OCI-LY3 (cell line): ENCODE results near the gene U2SURP.

Experiments used
- H2AFZ ChIP-seq: fragments of 200-600, 300-600 bp; shearing (Covaris generic); 2 replicates; pipeline ENCODE4 v1.6.0; 2014; ENCODE audit warnings: antibody characterized with exemption, low read depth, low read length
- H3K27ac ChIP-seq: fragments of 200-600, 300-600 bp; sonication (generic); 2 replicates; pipeline ENCODE4 v1.5.1; 2014; ENCODE audit warnings: mild to moderate bottlenecking, low read length, moderate library complexity, mixed read lengths
- H3K27me3 ChIP-seq: fragments of 200-600, 300-600 bp; sonication (generic); 2 replicates; pipeline ENCODE4 v1.6.1; 2014; ENCODE audit warnings: low read depth, low read length, mixed read lengths
- H3K36me3 ChIP-seq: fragments of 200-600, 300-600 bp; sonication (generic); replicated peaks from 2 replicates; pipeline ENCODE3; 2014; ENCODE audit warnings: low read depth, low read length, mixed read lengths
- H3K4me1 ChIP-seq: fragments of 300-600, 200-600 bp; sonication (generic); 2 replicates; pipeline ENCODE4 v1.6.1; 2014; ENCODE audit warnings: low read length, mixed read lengths
- H3K4me2 ChIP-seq: fragments of 200-600, 300-600 bp; sonication (generic); 2 replicates; pipeline ENCODE4 v1.6.1; 2014; ENCODE audit warnings: low read length, mixed read lengths
- H3K4me3 ChIP-seq: fragments of 300-600, 200-600 bp; sonication (generic); 2 replicates; pipeline ENCODE4 v1.5.1; 2014; ENCODE audit warnings: antibody characterized with exemption, mild to moderate bottlenecking, low read length, moderate library complexity
- H3K79me2 ChIP-seq: fragments of 300-600, 200-600 bp; shearing (Covaris generic); 2 replicates; pipeline ENCODE4 v1.6.1; 2014; ENCODE audit warnings: mild to moderate bottlenecking, low read length, mixed read lengths
- H3K9ac ChIP-seq: fragments of 300-600, 200-600 bp; shearing (Covaris generic); 2 replicates; pipeline ENCODE4 v1.6.0; 2014; ENCODE audit warnings: mild to moderate bottlenecking, low read length, moderate library complexity
- H3K9me3 ChIP-seq: fragments of 200-600, 300-600 bp; shearing (Covaris generic); 2 replicates; pipeline ENCODE4 v1.6.1; 2014; ENCODE audit warnings: low read length, mixed read lengths; ENCODE audit not compliant: insufficient read depth
- H4K20me1 ChIP-seq: fragments of 200-600, 300-600 bp; sonication (generic); 2 replicates; pipeline ENCODE4 v1.6.1; 2016; ENCODE audit warnings: low read length, mixed read lengths; ENCODE audit not compliant: insufficient read depth
- CTCF ChIP-seq: fragments of 200-600, 300-600 bp; sonication (generic); IDR thresholded peaks from 2 replicates; pipeline ENCODE4 v1.5.1; 2014; ENCODE audit warnings: antibody characterized with exemption, low read length, low read depth
- EZH2phosphoT487 ChIP-seq: fragments of 200-600 bp; shearing (Covaris generic); IDR thresholded peaks from 2 replicates; pipeline ENCODE4 v1.6.1; 2018; ENCODE audit warnings: antibody characterized with exemption, mixed run types, low read depth

The U2SURP gene

GRCh38 chr3:142981108-142981507, 20.3 kb upstream of the U2SURP start:
- no peak overlapping the region for H2AFZ ChIP-seq
- peaks cover 5% of the 10 kb centered on the region; the same call in 1 of the 2 replicates for H3K27me3 ChIP-seq
- no peaks in the 10 kb centered on the region for H3K36me3 ChIP-seq
- H3K9ac ChIP-seq: no peak overlapping the region
- H3K27ac ChIP-seq: no peak overlapping the region
- no peaks in the 10 kb centered on the region for H3K4me1 ChIP-seq
- H3K79me2 ChIP-seq: no peaks in the 10 kb centered on the region
- no peak overlapping the region for H3K4me3 ChIP-seq
- H4K20me1 ChIP-seq: no peaks in the 10 kb centered on the region
- H3K4me2 ChIP-seq: no peak overlapping the region
- no peaks in the 10 kb centered on the region for H3K9me3 ChIP-seq
- TF ChIP-seq EZH2phosphoT487: no peak
- TF ChIP-seq CTCF: no peak

GRCh38 chr3:142982038-142982773, 19.2 kb upstream of the U2SURP start:
- Histone ChIP-seq H3K79me2 (no peaks in the 10 kb centered on the region), H3K36me3 (no peaks in the 10 kb centered on the region), H3K4me2 (no peak overlapping the region), H2AFZ (no peak overlapping the region), H3K27me3 (peaks cover 5% of the 10 kb centered on the region; the same call in 1 of the 2 replicates), H3K4me3 (no peak overlapping the region), H3K27ac (no peak overlapping the region), H4K20me1 (no peaks in the 10 kb centered on the region), H3K9ac (no peak overlapping the region), H3K4me1 (peaks cover 1% of the 10 kb centered on the region), H3K9me3 (no peaks in the 10 kb centered on the region)
- TF ChIP-seq CTCF (no peak), EZH2phosphoT487 (no peak)

GRCh38 chr3:142983318-142983717, 18.1 kb upstream of the U2SURP start:
- Histone ChIP-seq H3K9ac (no peak overlapping the region), H2AFZ (no peak overlapping the region), H3K27me3 (peaks cover 5% of the 10 kb centered on the region; the same call in 1 of the 2 replicates), H3K4me3 (no peak overlapping the region), H3K4me2 (no peak overlapping the region), H4K20me1 (no peaks in the 10 kb centered on the region), H3K79me2 (no peaks in the 10 kb centered on the region), H3K27ac (no peak overlapping the region), H3K4me1 (peaks cover 11% of the 10 kb centered on the region), H3K9me3 (no peaks in the 10 kb centered on the region), H3K36me3 (no peaks in the 10 kb centered on the region)
- TF ChIP-seq EZH2phosphoT487 (no peak), CTCF (no peak)

- H3K27ac ChIP-seq: no peak overlapping the region
- H3K4me3 ChIP-seq: no peak overlapping the region
- H3K9ac ChIP-seq: no peak overlapping the region
- no peak overlapping the region for H3K4me2 ChIP-seq
- no peaks in the 10 kb centered on the region for H3K9me3 ChIP-seq
- H3K27me3 ChIP-seq: peaks cover 5% of the 10 kb centered on the region; the same call in 1 of the 2 replicates
- H3K79me2 ChIP-seq: no peaks in the 10 kb centered on the region
- no peak for TF ChIP-seq EZH2phosphoT487
- no peak for TF ChIP-seq CTCF
- no peaks in the 10 kb centered on the region for H3K36me3 ChIP-seq
- peaks cover 11% of the 10 kb centered on the region for H3K4me1 ChIP-seq
- no peak overlapping the region for H2AFZ ChIP-seq
- no peaks in the 10 kb centered on the region for H4K20me1 ChIP-seq
Measured at GRCh38 chr3:142984255-142984654, 17.1 kb upstream of the U2SURP start.
